IPS-20b (cell line): ENCODE data around the gene LYAR.
A peak's percentile ranks its signal among the peaks of the same experiment; 100 is the strongest.
"Not testable (repeated sequence)": the region's sequence is repeated elsewhere in the genome, so short reads cannot be mapped to it uniquely, and the experiment has no call there.

Experiments
- H3K27ac ChIP-seq: one replicate; pipeline ENCODE4 v1.5.1; 2013; ENCODE audit warnings: low read length
- H3K27me3 ChIP-seq: 2 replicates; pipeline ENCODE4 v1.6.1; 2013; ENCODE audit warnings: mild to moderate bottlenecking, low read length, inconsistent platforms; ENCODE audit not compliant: insufficient read depth
- H3K36me3 ChIP-seq: 2 replicates; pipeline ENCODE4 v1.6.1; 2013; ENCODE audit warnings: low read depth, mild to moderate bottlenecking, inconsistent platforms, low read length, moderate library complexity; ENCODE audit not compliant: insufficient read depth
- H3K4me1 ChIP-seq: 2 replicates; pipeline ENCODE4 v1.6.1; 2013; ENCODE audit warnings: mild to moderate bottlenecking, control low read depth, inconsistent platforms, low read length, moderate library complexity; ENCODE audit not compliant: insufficient read depth
- H3K4me3 ChIP-seq: 2 replicates; pipeline ENCODE4 v1.5.1; 2013; ENCODE audit warnings: mild to moderate bottlenecking, low read length, inconsistent platforms
- H3K9ac ChIP-seq: 2 replicates; pipeline ENCODE4 v1.6.1; 2013; ENCODE audit warnings: low read depth, mild to moderate bottlenecking, inconsistent platforms, low read length, moderate library complexity
- H3K9me3 ChIP-seq: 2 replicates; pipeline ENCODE4 v1.6.1; 2013; ENCODE audit warnings: mild to moderate bottlenecking, low read depth, low read length, inconsistent platforms; ENCODE audit not compliant: insufficient read depth

Gene LYAR

DNA sequence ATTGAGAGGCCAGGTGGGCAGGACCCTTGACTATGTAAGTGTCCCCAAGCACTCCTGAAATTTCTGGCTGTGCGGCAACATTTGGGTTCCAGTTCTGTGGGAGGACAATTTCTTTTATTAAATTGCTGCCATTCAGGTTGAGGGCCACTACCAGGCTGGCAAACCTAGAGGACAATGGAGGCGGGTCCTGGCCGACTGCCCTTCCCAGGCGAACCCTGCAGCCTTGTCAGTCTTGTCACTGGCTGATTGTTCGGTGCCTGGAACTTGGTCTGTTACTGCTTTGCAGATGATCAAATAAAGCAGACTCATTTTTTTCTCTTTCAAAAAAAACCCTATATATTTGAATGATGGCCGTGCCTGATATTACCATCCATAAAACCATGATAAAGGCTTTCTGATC, 35.3 kb downstream of the LYAR start:
- peaks cover 6% of the 10 kb centered on the region; the same call in 1 of the 2 replicates for H3K27me3 ChIP-seq
- H3K4me3 ChIP-seq = no peak overlapping the region
- no peaks in the 10 kb centered on the region for H3K36me3 ChIP-seq
- H3K9ac ChIP-seq = no peak overlapping the region
- H3K9me3 ChIP-seq = no peaks in the 10 kb centered on the region
- H3K27ac ChIP-seq = no peak overlapping the region
- H3K4me1 ChIP-seq = no peaks in the 10 kb centered on the region

DNA sequence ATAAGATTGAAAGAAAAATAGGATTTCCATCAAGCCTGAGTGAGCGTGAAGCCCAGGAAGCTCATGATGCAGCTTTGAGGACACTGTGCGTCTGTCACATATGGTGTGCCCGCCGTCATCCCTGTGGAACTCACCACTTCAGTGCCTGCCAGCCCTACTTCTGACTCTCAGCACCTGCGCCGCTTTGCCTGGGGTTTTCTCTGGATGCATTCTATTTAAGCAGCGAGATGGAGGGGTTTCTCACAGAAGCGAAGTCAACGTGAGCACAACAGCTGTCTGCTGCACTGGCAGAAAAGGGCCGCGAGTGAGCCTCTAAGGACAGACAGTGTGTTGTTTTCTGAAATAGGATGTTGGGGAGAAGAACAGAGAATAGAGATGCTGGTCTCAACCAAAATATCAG, 35.8 kb downstream of the LYAR start:
- Histone ChIP-seq H3K36me3 (no peaks in the 10 kb centered on the region), H3K27me3 (peaks cover 6% of the 10 kb centered on the region; the same call in 1 of the 2 replicates), H3K27ac (no peak overlapping the region), H3K9me3 (no peaks in the 10 kb centered on the region), H3K9ac (no peak overlapping the region), H3K4me3 (no peak overlapping the region), H3K4me1 (no peaks in the 10 kb centered on the region)

- peaks cover 6% of the 10 kb centered on the region; the same call in 1 of the 2 replicates for H3K27me3 ChIP-seq
- peaks cover 8% of the 10 kb centered on the region for H3K4me1 ChIP-seq
- no peak overlapping the region for H3K27ac ChIP-seq
- H3K4me3 ChIP-seq = no peak overlapping the region
- peaks cover 14% of the 10 kb centered on the region for H3K36me3 ChIP-seq
- no peak overlapping the region for H3K9ac ChIP-seq
- no peaks in the 10 kb centered on the region for H3K9me3 ChIP-seq
Measured at GRCh38 chr4:4249866-4250265, 40.1 kb downstream of the LYAR start.

- not testable (repeated sequence) for H3K27ac ChIP-seq, H3K9me3 ChIP-seq, H3K27me3 ChIP-seq, H3K4me1 ChIP-seq
- peak overlapping the region; percentile 93; the same call in 1 of the 2 replicates for H3K9ac ChIP-seq
- peaks cover 20% of the 10 kb centered on the region for H3K36me3 ChIP-seq
- peak overlapping the region; percentile 80; the same call in 1 of the 2 replicates for H3K4me3 ChIP-seq
Measured at GRCh38 chr4:4249342-4249741, 40.6 kb downstream of the LYAR start.

- Histone ChIP-seq H3K4me3 (peak overlapping the region; percentile 80), H3K27me3 (peaks cover 6% of the 10 kb centered on the region; the same call in 1 of the 2 replicates), H3K27ac (peak overlapping the region; percentile 83), H3K36me3 (peaks cover 25% of the 10 kb centered on the region), H3K9ac (peak overlapping the region; percentile 93), H3K4me1 (peaks cover 8% of the 10 kb centered on the region), H3K9me3 (no peaks in the 10 kb centered on the region)
Measured at GRCh38 chr4:4248885-4249203, 41.1 kb downstream of the LYAR start.

DNA sequence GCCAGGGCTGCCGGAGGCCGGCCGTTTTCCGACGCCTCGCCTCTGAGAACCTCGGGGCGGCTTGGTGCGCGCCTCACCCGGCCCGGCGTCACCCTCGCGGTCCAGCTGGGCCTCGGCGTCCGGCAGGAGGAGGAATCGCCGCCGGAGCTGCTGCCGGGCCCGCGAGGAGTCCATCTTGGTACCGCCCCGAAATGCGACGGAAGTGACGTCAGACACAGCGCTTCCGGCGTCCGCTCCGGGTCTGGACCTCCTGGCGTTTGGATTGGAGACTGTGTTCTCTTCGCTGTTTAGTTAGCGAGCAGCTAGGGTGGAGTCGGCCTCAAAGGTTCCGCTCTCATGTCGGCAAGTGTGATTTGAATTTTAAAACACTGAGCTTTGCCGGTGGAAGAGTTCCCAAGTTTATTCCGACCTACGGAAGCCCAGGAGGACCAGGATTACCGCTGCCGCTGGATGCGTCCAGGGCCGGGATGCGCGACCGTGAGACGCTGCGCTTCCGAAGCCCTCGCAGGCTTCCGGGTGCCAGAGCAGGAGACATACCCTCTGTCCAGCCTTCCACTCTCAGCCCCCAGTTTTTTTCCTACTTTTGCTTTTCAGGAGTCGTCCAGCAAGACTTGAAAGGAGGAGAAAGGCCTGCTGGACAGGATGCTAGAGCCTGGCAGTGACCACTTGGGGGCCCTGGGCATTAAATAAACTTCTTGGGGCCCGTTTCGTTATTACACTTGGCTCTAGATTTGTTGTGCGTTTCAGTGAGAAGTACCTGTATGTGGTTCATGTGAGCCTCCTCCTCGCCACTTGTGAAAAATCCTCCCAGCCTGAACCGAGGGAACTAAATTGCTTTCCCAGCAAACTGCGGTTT, 41.7 kb downstream of the LYAR start, which contains the start of gene TMEM128:
Gene TMEM128 (minus strand): TSS at position 195 of the 856 bp plus-strand sequence. CDS start 21 bp downstream, at position 174.
- Histone ChIP-seq H3K27me3 (peaks cover 6% of the 10 kb centered on the region; the same call in 1 of the 2 replicates), H3K36me3 (peaks cover 31% of the 10 kb centered on the region), H3K4me3 (peak within 1 kb of the TSS; percentile 80), H3K9me3 (no peaks in the 10 kb centered on the region), H3K4me1 (peaks cover 8% of the 10 kb centered on the region), H3K9ac (peak within 1 kb of the TSS; percentile 93), H3K27ac (peak within 1 kb of the TSS; percentile 83)

GRCh38 chr4:4247696-4248028, 42.3 kb downstream of the LYAR start:
- Histone ChIP-seq H3K27ac (peak overlapping the region; percentile 83), H3K4me1 (peaks cover 8% of the 10 kb centered on the region), H3K36me3 (peaks cover 33% of the 10 kb centered on the region), H3K4me3 (peak overlapping the region; percentile 80), H3K9me3 (no peaks in the 10 kb centered on the region), H3K27me3 (peaks cover 6% of the 10 kb centered on the region; the same call in 1 of the 2 replicates), H3K9ac (peak overlapping the region; percentile 93)

- Histone ChIP-seq H3K4me3 (no peak overlapping the region), H3K36me3 (peaks cover 50% of the 10 kb centered on the region), H3K9me3 (no peaks in the 10 kb centered on the region), H3K9ac (no peak overlapping the region), H3K4me1 (peaks cover 8% of the 10 kb centered on the region), H3K27me3 (no peaks in the 10 kb centered on the region), H3K27ac (no peak overlapping the region)
Measured at GRCh38 chr4:4245172-4245571, 44.8 kb downstream of the LYAR start.

GRCh38 chr4:4239551-4239950, 50.4 kb downstream of the LYAR start:
- not testable (repeated sequence) for H3K4me1 ChIP-seq, H3K27me3 ChIP-seq, H3K9ac ChIP-seq, H3K27ac ChIP-seq, H3K9me3 ChIP-seq, H3K4me3 ChIP-seq
- H3K36me3 ChIP-seq = peaks cover 59% of the 10 kb centered on the region

GRCh38 chr4:4233610-4234009, 56.3 kb downstream of the LYAR start:
- H3K9ac ChIP-seq = no peak overlapping the region
- no peaks in the 10 kb centered on the region for H3K9me3 ChIP-seq
- H3K27ac ChIP-seq = no peak overlapping the region
- H3K4me3 ChIP-seq = no peak overlapping the region
- H3K4me1 ChIP-seq = no peaks in the 10 kb centered on the region
- H3K27me3 ChIP-seq = peaks cover 25% of the 10 kb centered on the region
- peaks cover 14% of the 10 kb centered on the region; the same call in 1 of the 2 replicates for H3K36me3 ChIP-seq

- peaks cover 78% of the 10 kb centered on the region for H3K27me3 ChIP-seq
- no peak overlapping the region for H3K4me3 ChIP-seq
- no peak overlapping the region for H3K27ac ChIP-seq
Measured at GRCh38 chr4:4228356-4228668, 61.6 kb downstream of the LYAR start.

More at GRCh38 chr4:4228356-4228668, 61.6 kb downstream of the LYAR start:
- Histone ChIP-seq H3K4me1 (no peaks in the 10 kb centered on the region), H3K9me3 (no peaks in the 10 kb centered on the region), H3K36me3 (no peaks in the 10 kb centered on the region), H3K9ac (no peak overlapping the region)
